Femur (tissue), 1 donor: ENCODE data around the gene PHLDB1.
A peak's percentile ranks its signal among the peaks of the same experiment; 100 is the strongest.
"Not testable (repeated sequence)": the region's sequence is repeated elsewhere in the genome, so short reads cannot be mapped to it uniquely, and the experiment has no call there.

Experiments used
- DNase-seq: peaks from one replicate; pipeline ENCODE4 v3.0.0-alpha.2; 2017

The PHLDB1 gene

GRCh38 chr11:118607401-118608359 is at the start of gene PHLDB1:
Gene PHLDB1, plus strand, starts transcription at chr11:118607615. Its CDS starts 6,222 bp downstream, at chr11:118613837.
- peak; percentile 89 for DNase-seq

GRCh38 chr11:118560806-118561205 is 46.6 kb upstream of the PHLDB1 start:
- DNase-seq: no peak

GRCh38 chr11:118565051-118565450 is 42.4 kb upstream of the PHLDB1 start:
- peak; percentile 81 for DNase-seq

GRCh38 chr11:118569670-118570069 is 37.7 kb upstream of the PHLDB1 start:
- no peak for DNase-seq

GRCh38 chr11:118570787-118571186 is 36.6 kb upstream of the PHLDB1 start:
- no peak for DNase-seq

DNA sequence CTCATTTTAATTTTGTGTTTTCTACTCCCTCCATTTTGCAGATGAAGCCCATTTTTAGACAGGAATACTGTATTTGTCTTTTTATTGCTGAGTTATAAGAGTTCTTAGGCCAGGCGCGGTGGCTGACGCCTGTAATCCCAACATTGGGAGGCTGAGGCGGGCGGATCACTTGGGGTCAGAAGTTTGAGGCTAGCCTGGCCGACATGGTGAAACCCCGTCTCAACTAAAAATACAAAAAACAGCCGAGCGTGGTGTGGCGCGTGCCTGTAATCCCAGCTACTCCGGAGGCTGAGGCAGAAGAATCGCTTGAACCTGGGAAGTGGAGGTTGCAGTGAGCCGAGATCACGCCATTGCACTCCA is 35.7 kb upstream of the PHLDB1 start:
- DNase-seq: peak; percentile 37

DNA sequence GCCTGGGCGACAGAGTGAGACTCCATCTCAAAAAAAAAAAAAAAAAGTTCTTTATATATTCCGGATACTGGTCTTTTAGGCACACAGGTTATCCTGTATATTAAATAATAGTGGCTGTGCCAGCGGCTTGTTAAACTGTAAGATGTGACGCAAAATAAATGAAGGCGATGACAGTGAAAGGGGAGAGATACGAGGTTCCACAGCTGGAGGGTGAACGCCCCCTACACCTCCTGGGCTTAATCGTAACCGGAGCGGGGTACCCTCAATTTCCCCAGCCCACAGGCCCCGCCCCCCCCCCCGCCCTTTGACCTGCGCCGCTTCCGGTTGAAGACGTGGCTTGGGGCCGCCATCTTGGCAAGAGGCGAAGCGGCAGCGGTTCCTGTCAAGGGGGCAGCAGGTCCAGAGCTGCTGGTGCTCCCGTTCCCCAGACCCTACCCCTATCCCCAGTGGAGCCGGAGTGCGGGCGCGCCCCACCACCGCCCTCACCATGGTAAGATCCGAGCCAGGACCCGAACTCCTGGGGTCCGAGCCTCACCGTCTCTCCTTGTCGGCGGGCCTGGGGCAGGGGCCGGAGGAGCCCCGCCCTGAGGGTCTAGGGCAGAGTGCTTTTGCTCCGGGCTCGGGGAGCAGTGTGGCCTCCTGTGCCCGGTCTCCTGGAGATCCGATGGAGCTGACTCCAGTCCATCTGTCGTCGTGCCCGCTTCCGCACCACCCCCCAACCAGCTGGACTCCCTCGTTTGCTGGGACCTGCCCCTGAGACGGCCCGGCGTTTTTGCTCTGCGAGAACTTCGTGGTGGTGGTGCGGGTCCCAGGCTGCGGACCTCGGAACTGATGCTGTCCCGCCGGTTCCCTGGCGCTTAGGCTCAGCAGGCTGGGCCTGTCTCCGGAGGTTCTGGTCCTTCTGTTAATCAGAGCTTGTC is 35.1 kb upstream of the PHLDB1 start, which contains the start of gene ARCN1:
Gene ARCN1, plus strand, starts transcription at position 349 of the 920 bp plus-strand sequence. Its CDS starts 139 bp downstream, at position 488.
- peak; percentile 94 for DNase-seq

DNA sequence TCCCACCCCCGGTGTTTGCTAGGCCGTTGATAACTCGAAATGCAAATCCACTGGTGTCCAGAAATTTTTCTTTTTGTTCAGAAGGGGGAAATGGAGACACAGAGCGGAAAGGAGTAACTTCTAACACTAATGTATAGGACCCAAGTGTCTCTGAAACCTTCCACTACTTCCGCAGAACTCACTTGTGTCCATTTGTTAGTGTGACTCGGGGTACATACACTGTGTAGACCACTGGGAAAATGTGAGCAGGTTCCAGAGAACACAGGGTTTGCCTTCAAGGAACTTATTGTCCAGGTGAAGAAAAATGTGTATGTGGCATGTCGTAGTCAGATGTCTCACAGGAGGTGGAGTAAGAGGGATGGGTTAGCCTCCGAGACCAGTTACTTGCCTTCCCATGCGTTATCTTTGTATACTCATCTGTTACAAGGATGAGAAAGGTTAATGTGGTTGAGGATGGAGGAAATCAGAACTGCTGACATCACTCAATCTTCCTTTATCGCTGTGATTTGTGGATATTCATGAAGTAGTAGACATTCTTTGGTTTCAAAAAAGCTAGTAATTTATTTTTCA is 34.3 kb upstream of the PHLDB1 start:
- DNase-seq: peak; percentile 43

DNA sequence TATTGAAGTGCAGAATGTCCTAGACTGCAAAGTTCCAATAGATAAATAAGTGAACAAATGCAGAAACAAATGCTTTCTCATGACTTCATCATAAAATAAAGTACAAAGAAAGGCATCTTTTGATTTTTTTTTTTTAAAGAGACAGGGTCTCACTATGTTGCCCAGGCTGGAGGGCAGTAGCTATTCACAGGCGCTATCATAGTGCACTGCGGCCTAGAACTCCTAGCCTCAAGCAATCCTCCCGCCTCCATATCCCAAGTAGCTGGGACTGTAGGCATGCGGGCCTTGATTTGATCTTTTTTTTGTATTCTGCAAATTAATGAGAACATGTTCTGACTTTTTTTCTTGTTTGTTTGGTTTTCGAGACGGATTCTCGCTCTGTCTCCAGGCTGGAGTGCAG is 32.8 kb upstream of the PHLDB1 start:
- DNase-seq: no peak

DNA sequence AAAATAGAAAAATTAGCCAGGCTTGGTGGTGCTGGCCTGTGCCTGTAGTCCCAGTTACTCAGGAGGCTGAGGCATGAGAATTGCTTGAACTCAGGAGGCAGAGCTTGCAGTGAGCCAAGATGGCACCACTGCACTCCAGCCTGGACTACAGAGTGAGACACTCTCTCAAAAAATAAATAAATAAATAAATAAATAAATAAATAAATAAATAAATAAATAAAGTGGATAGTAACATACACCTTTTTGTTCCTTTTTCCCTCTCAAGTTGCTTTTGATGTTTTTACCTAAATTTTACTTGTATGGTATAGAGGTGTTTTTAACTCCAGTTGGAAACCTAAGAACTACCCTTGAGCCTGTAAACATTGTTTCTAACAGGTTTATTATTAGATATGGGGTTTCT is 29.4 kb upstream of the PHLDB1 start:
- not testable (repeated sequence) for DNase-seq

DNA sequence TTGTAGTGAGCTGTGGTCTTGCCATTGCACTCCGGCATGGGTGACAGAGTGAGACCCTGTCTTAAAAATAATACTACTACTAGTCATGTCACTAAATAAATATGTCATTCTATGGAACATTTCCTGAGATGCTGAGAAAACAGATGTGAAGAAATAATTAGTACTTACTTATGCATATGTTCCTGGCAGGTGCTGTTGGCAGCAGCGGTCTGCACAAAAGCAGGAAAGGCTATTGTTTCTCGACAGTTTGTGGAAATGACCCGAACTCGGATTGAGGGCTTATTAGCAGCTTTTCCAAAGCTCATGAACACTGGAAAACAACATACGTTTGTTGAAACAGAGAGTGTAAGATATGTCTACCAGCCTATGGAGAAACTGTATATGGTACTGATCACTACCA is 26.4 kb upstream of the PHLDB1 start:
- DNase-seq: no peak

- DNase-seq: no peak
Measured at GRCh38 chr11:118587952-118588351, 19.5 kb upstream of the PHLDB1 start.

DNA sequence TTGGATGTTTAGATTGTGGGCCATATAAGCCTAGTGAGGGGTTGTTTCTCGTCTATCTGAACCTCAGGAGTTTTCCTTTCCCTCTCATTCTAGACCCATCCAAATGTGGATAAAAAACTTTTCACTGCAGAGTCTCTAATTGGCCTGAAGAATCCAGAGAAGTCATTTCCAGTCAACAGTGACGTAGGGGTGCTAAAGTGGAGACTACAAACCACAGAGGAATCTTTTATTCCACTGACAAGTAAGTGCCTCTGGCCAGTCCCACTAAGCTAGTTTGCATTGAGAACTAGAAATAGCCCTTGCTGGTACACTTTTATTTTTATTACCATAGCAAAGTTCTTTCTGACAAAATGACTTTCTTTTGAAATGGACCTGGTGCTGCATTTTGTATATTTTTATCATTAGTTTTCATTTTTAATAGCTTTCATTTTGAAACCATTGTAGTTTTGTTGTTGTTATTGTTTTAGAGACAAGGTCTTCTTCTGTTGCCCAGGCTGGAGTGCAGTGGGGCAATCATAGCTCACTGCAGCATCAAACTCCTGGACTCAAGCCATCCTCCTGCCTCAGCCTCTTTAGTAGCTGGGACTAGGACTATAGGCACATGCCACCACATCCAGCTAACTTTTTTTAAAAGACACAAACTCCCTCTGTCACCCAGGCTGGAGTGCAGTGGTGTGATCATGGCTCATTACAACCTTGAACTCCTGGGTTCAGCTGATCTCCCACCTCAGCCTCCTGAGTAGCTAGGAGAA is 14.6 kb upstream of the PHLDB1 start:
- no peak for DNase-seq

DNA sequence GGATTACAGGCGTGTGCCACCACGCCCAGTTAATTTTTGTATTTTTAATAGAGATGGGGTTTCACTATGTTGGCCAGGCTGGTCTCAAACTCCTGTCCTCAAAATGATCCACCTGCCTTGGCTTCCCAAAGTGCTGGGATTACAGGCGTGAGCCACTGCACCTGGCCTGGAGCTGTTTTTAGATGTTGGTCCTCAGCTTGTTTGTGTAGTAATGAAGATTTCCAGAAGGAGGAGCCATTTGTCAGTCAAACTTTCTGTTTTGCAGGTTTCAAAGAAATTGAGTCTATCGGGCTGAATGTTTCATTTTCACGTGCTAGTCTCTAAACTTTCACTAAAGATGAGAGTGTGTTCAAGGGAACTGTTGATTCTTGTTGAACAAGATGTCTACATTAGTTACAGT is 12.4 kb upstream of the PHLDB1 start:
- DNase-seq: not testable (repeated sequence)

- DNase-seq: no peak
Measured at GRCh38 chr11:118596224-118597146, 10.9 kb upstream of the PHLDB1 start.

DNA sequence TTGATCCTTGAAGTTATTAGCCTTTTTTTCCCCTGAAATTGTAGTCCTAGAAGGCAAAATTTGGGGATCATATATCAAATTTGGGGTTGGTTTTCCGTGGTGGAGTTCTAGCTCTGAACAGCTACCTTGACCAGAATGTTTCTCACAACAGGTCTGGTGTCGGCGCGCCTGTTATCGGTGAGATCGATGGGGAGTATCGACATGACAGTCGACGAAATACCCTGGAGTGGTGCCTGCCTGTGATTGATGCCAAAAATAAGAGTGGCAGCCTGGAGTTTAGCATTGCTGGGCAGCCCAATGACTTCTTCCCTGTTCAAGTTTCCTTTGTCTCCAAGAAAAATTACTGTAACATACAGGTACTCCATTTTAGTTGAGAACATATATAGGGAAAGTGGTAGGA is 9.9 kb upstream of the PHLDB1 start:
- DNase-seq: no peak

DNA sequence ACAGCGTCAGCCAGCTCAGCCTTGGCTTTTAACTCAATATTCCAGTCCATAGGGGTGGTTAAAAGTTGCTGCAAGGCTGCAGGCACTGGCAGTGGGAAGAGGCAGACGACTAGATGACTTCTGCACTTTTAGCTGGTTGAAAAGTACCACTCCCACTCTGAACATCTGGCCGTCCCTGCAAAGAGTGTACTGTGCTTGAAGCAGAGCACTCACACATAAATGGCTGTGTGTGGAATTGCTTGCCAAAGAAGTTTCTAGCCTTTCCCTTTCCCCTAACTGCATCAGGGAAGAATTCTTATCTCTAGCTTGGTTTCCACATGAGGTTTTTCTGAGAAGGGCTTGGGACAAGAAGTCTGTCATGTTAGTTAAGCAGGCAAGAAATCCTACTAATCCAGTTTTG is 5.1 kb upstream of the PHLDB1 start:
- DNase-seq: no peak

DNA sequence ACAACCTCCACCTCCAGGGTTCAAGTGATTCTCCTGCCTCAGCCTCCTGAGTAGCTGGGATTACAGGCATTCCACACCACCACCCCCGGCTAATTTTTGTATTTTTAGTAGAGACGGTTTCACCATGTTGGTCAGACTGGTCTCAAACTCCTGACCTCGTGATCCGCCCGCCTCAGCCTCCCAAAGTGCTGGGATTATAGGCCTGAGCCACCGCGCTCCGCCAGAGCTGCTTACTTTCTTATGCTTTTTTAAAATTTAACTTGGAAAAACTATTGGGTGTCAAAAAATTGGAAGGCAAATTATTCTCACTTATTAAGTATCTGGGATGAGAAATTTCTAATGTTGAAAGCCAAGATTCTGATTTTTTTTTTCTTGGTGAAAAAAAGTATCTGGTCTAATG is 3.7 kb upstream of the PHLDB1 start:
- DNase-seq: not testable (repeated sequence)

DNA sequence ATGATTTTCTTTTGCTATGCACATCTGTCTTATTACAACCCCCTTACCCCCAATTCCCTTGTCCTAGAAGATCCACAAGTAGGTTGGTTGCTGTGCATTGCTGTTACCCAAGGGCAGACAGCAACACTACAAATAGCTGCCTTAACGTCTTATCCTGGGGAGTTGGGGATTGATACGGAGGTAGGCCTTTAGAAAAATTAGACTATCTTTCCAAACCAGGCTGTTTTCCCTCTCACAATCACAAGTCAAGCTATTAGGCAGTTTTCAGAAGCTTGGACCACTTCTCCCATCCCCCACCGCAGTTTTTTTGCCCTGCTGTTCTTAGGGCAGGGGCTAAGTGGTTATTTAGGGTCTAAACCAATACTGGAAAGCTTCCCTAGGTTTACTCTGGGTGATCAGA is 2.8 kb upstream of the PHLDB1 start:
- no peak for DNase-seq

GRCh38 chr11:118605116-118605867 is 2.1 kb upstream of the PHLDB1 start:
- peak; percentile 94 for DNase-seq
